Natural killer cell treated with Interleukin-12 subunit alpha and Interleukin-12 subunit beta and Interleukin-15 and Interleukin-18, amount 100 ng/mL, for 72 hours (primary cell): ENCODE data around the gene FBXL19. TPM values are rescaled to one million over a fixed set of nuclear protein-coding genes. Genes with fewer than 3 reads are reported as not detected.
A peak's percentile ranks its signal among the peaks of the same experiment; 100 is the strongest.

Source experiments
- ATAC-seq, 2 donors: fragments of 150-1000 bp; cut with Tn5 transposase in 1 of 2; sonication (Bioruptor Pico), chemical (Tn5 transposase) in 1 of 2; 2 replicates each; pipeline ENCODE4 v1.10.0; 2021
- DNase-seq: peaks from one replicate; pipeline ENCODE4 v3.0.0; 2022; ENCODE audit warnings: low spot score
- H3K27ac Mint-ChIP-seq, 2 donors: 1 replicate in 1 of 2; 2 replicates in 1 of 2; pipeline ENCODE4 v1.8.0; 2022; ENCODE audit warnings: mixed read lengths in 2 of 2, mild to moderate bottlenecking in 1 of 2, moderate library complexity in 1 of 2
- H3K27me3 Mint-ChIP-seq, 2 donors: 1 replicate in 1 of 2; 2 replicates in 1 of 2; pipeline ENCODE4 v1.8.0; 2022; ENCODE audit warnings: mixed read lengths in 2 of 2
- H3K36me3 Mint-ChIP-seq: one replicate; pipeline ENCODE4 v1.8.0; 2022; ENCODE audit warnings: mixed read lengths
- H3K4me1 Mint-ChIP-seq, 2 donors: 1 replicate in 1 of 2; 2 replicates in 1 of 2; pipeline ENCODE4 v1.8.0; 2022; ENCODE audit warnings: low read depth in 2 of 2, mixed read lengths in 2 of 2, mild to moderate bottlenecking in 1 of 2
- H3K4me3 Mint-ChIP-seq: one replicate; pipeline ENCODE4 v1.8.0; 2022; ENCODE audit warnings: mixed read lengths
- H3K9me3 Mint-ChIP-seq: 2 replicates; pipeline ENCODE4 v1.8.0; 2022; ENCODE audit warnings: mixed read lengths
- total RNA-seq, 2 donors: library from RNA; stranded (reverse); gene quantifications; one replicate each; pipeline ENCODE4 v1.2.3, GENCODE V29; 2022

The FBXL19 gene
- total RNA-seq, 2 donors from 2014 or later = 22.8 to 42.0 TPM

- Mint-ChIP-seq H3K4me1 (peaks cover 0 to 9% of the 10 kb centered on the region in 2 donors), H3K36me3 (no peaks in the 10 kb centered on the region), H3K4me3 (no peak overlapping the region), H3K9me3 (no peaks in the 10 kb centered on the region), H3K27me3 (no peaks in the 10 kb centered on the region), H3K27ac (no peak overlapping the region)
- ATAC-seq (no peak), DNase-seq (no peak)
Measured at GRCh38 chr16:30982548-30983288, 59.3 kb downstream of the FBXL19 start.

GRCh38 chr16:30983289-30983889 lies 60.0 kb downstream of the FBXL19 start:
- H3K27ac Mint-ChIP-seq = no peak overlapping the region

GRCh38 chr16:30983898-30984610 lies 60.7 kb downstream of the FBXL19 start:
- Mint-ChIP-seq H3K27ac (no peak overlapping the region), H3K27me3 (no peaks in the 10 kb centered on the region), H3K4me3 (no peak overlapping the region)

More at GRCh38 chr16:30983289-30983889, 60.0 kb downstream of the FBXL19 start:
- ATAC-seq (no peak), DNase-seq (no peak)
- H3K4me1 Mint-ChIP-seq = peaks cover 0 to 9% of the 10 kb centered on the region in 2 donors
- H3K9me3 Mint-ChIP-seq = no peaks in the 10 kb centered on the region
- no peak overlapping the region for H3K4me3 Mint-ChIP-seq
- no peaks in the 10 kb centered on the region for H3K27me3 Mint-ChIP-seq
- no peaks in the 10 kb centered on the region for H3K36me3 Mint-ChIP-seq

GRCh38 chr16:30984669-30985400 lies 61.5 kb downstream of the FBXL19 start, which contains the start of gene HSD3B7:
HSD3B7 (plus strand) TSS chr16:30985207; CDS start chr16:30985659, 452 bp downstream.
- no peaks in the 10 kb centered on the region for H3K9me3 Mint-ChIP-seq

More at GRCh38 chr16:30983898-30984610, 60.7 kb downstream of the FBXL19 start:
- Mint-ChIP-seq H3K9me3 (no peaks in the 10 kb centered on the region), H3K36me3 (no peaks in the 10 kb centered on the region), H3K4me1 (peaks cover 0 to 7% of the 10 kb centered on the region in 2 donors)
- ATAC-seq (no peak), DNase-seq (no peak)

GRCh38 chr16:30985401-30986128 lies 62.2 kb downstream of the FBXL19 start:
- Mint-ChIP-seq H3K27ac (no peak overlapping the region), H3K4me3 (no peak overlapping the region), H3K36me3 (no peaks in the 10 kb centered on the region)

More at GRCh38 chr16:30984669-30985400, 61.5 kb downstream of the FBXL19 start, which contains the start of gene HSD3B7:
- no peak within 1 kb of the TSS for H3K27ac Mint-ChIP-seq
- H3K4me3 Mint-ChIP-seq = no peak within 1 kb of the TSS
- H3K4me1 Mint-ChIP-seq = peaks cover 0 to 7% of the 10 kb centered on the region in 2 donors
- no peaks in the 10 kb centered on the region for H3K36me3 Mint-ChIP-seq
- peak; percentile 85 for DNase-seq
- ATAC-seq = peak; percentile 74 to 86
- H3K27me3 Mint-ChIP-seq = no peaks in the 10 kb centered on the region

GRCh38 chr16:30986129-30986991 lies 63.0 kb downstream of the FBXL19 start:
- Mint-ChIP-seq H3K4me3 (no peak overlapping the region), H3K27ac (no peak overlapping the region), H3K27me3 (no peaks in the 10 kb centered on the region)

More at GRCh38 chr16:30985401-30986128, 62.2 kb downstream of the FBXL19 start:
- no peak for DNase-seq
- H3K27me3 Mint-ChIP-seq = no peaks in the 10 kb centered on the region
- no peaks in the 10 kb centered on the region for H3K9me3 Mint-ChIP-seq
- ATAC-seq = no peak
- peaks cover 0 to 7% of the 10 kb centered on the region in 2 donors for H3K4me1 Mint-ChIP-seq

GRCh38 chr16:30987581-30988190 lies 64.3 kb downstream of the FBXL19 start:
- Mint-ChIP-seq H3K9me3 (no peaks in the 10 kb centered on the region), H3K27me3 (no peaks in the 10 kb centered on the region), H3K27ac (no peak overlapping the region), H3K4me3 (no peak overlapping the region), H3K36me3 (no peaks in the 10 kb centered on the region), H3K4me1 (peaks cover 0 to 10% of the 10 kb centered on the region in 2 donors)
- DNase-seq = no peak
- no peak for ATAC-seq

More at GRCh38 chr16:30986129-30986991, 63.0 kb downstream of the FBXL19 start:
- peaks cover 0 to 11% of the 10 kb centered on the region in 2 donors for H3K4me1 Mint-ChIP-seq
- DNase-seq (no peak), ATAC-seq (no peak)
- H3K36me3 Mint-ChIP-seq = no peaks in the 10 kb centered on the region
- no peaks in the 10 kb centered on the region for H3K9me3 Mint-ChIP-seq

GRCh38 chr16:30989469-30990047 lies 66.2 kb downstream of the FBXL19 start:
- H3K4me1 Mint-ChIP-seq = peaks cover 2 to 9% of the 10 kb centered on the region in 2 donors
- no peak overlapping the region for H3K4me3 Mint-ChIP-seq
- no peaks in the 10 kb centered on the region for H3K36me3 Mint-ChIP-seq
- no peaks in the 10 kb centered on the region for H3K27me3 Mint-ChIP-seq
- ATAC-seq (no peak), DNase-seq (no peak)
- no peak overlapping the region for H3K27ac Mint-ChIP-seq
- no peaks in the 10 kb centered on the region for H3K9me3 Mint-ChIP-seq

GRCh38 chr16:30990105-30990504 lies 66.7 kb downstream of the FBXL19 start:
- peaks cover 8 to 11% of the 10 kb centered on the region in 2 donors for H3K4me1 Mint-ChIP-seq
- no peak for DNase-seq
- ATAC-seq = no peak
- H3K9me3 Mint-ChIP-seq = no peaks in the 10 kb centered on the region
- no peaks in the 10 kb centered on the region for H3K36me3 Mint-ChIP-seq
- H3K4me3 Mint-ChIP-seq = no peak overlapping the region
- no peaks in the 10 kb centered on the region for H3K27me3 Mint-ChIP-seq
- H3K27ac Mint-ChIP-seq = no peak overlapping the region

- no peak overlapping the region for H3K4me3 Mint-ChIP-seq
- H3K9me3 Mint-ChIP-seq = no peaks in the 10 kb centered on the region
- H3K36me3 Mint-ChIP-seq = no peaks in the 10 kb centered on the region
- no peak for ATAC-seq
- DNase-seq = no peak
- no peak overlapping the region for H3K27ac Mint-ChIP-seq
- H3K4me1 Mint-ChIP-seq = peaks cover 9 to 11% of the 10 kb centered on the region in 2 donors
- H3K27me3 Mint-ChIP-seq = no peaks in the 10 kb centered on the region
Measured at GRCh38 chr16:30991052-30991451, 67.7 kb downstream of the FBXL19 start.

GRCh38 chr16:30992276-30992780 lies 69.0 kb downstream of the FBXL19 start:
- peak overlapping the region in 1 of 2 donors; percentile 49 for H3K27ac Mint-ChIP-seq

More at GRCh38 chr16:30992276-30992780, 69.0 kb downstream of the FBXL19 start:
- Mint-ChIP-seq H3K9me3 (no peaks in the 10 kb centered on the region), H3K27me3 (peaks cover 0 to 4% of the 10 kb centered on the region in 2 donors), H3K4me3 (no peak overlapping the region), H3K36me3 (no peaks in the 10 kb centered on the region), H3K4me1 (peaks cover 14 to 15% of the 10 kb centered on the region in 2 donors)
- ATAC-seq = no peak
- DNase-seq = no peak
